Mucosa of gallbladder (tissue), 1 donor: ENCODE measurements around the gene PCNX4. TPM values are rescaled to one million over a fixed set of nuclear protein-coding genes. Genes with fewer than 3 reads are reported as not detected.

Experiments
- DNase-seq: peaks from one replicate; pipeline ENCODE4 v3.0.0-alpha.2; 2020; ENCODE audit warnings: low spot score
- total RNA-seq: library from RNA; stranded (reverse); gene quantifications from one replicate; pipeline ENCODE4 v1.2.1, GENCODE V29; 2021
- donor health status: DM: no; HTN: no; CAD: no.

PCNX4 gene
- total RNA-seq, 1 donor from 2014 or later, result 51.1 TPM

GRCh38 chr14:60102389-60102788 lies 10.7 kb downstream of the PCNX4 start:
- DNase-seq, result no peak

DNA sequence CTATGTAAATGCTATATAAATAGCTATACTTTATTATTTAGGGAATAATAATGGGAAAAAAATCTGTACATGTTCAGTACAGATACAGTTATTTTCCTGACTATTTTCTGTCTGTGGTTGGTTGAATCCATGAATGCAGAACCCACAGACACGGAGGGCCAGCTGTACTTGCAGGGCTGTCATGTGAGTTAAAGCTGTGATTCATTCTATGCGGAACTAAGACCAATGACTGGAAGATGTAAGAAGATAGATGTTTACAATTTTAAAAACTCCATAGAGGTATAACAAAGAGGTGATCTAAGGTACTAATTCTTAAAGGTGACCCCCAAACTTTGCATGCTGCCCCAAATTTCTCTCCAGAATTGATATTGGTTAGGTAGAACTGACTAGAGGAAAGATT lies 14.6 kb downstream of the PCNX4 start:
- no peak for DNase-seq

- DNase-seq, result no peak
These were observed 15.8 kb downstream of the PCNX4 start for GRCh38 chr14:60107477-60107876.

DNA sequence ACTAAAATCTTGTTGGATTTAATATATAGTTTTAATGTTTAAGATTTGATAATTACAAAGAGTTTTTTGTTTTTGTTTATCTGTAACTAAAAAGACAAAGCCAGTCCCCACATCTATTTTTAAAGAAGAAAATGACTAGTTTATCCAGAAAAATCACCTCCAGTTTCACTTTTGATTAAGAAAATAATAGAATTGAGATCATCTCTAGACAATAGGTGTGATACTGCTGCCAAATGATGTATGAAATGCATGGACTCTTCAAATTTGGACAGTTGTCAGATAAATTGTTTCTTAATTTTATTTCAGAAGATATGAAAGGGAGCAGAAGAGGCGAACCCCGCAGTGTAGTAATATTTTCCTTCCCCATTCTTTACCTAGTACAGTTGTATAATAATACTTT lies 20.0 kb downstream of the PCNX4 start:
- no peak for DNase-seq

GRCh38 chr14:60114881-60115280 lies 23.2 kb downstream of the PCNX4 start:
- DNase-seq, result no peak

- DNase-seq, result no peak
These were observed 24.5 kb downstream of the PCNX4 start for GRCh38 chr14:60116181-60116580.

DNA sequence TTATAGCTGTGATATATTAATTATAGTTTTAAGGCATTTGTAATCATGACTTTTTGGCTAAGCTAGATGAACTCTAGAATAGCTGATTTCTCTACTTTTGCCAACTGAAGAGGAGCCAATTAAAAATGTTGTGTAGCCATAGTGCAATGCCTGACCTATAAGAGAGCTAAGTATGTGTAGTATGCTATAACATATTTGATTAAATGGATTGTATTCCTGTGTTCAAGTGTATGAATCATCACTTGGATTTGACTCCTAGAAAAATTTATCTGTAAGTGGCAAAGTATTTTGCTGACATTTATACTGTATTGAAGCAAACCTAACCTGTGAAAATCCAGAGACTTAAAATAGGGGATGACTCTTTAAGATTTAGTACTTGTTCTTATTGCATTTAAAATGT lies 34.2 kb downstream of the PCNX4 start:
- DNase-seq, result no peak

DNA sequence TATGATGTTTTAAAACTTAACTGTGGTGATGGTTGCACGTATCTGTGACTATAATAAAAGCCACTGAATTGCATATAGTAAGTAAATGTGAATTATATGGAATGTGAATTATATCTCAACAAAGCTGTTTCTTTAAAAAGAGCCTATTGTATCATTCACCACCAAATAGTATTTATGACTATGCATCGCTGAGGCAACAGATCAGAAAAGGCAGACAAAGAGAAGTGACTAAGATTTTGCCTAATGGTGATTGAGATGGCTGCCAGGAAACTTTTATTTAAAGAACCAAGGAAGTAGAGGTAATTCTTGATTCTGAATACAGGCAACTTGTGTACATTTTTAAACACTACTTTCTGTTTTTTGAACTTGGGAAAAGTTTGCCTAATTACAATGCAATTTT lies 41.8 kb downstream of the PCNX4 start:
- no peak for DNase-seq

DNA sequence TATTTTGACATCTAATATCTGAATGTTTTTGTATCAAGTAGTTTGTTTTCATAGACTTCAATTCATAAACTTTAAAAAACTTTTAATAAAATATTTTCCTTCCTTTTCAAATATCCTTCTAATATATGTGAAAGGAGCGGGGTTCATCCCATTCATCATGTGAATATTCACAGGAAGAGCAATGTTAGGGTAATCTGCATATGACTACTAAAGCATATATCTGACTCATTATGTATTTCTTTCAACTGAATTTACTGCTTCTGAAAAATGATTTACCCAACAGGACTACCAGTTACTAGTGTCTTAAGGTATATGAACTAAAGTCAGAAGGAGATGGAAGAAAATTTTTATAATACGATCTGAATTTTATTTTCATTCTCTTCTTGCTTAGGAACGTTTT lies 43.0 kb downstream of the PCNX4 start:
- DNase-seq, result no peak

DNA sequence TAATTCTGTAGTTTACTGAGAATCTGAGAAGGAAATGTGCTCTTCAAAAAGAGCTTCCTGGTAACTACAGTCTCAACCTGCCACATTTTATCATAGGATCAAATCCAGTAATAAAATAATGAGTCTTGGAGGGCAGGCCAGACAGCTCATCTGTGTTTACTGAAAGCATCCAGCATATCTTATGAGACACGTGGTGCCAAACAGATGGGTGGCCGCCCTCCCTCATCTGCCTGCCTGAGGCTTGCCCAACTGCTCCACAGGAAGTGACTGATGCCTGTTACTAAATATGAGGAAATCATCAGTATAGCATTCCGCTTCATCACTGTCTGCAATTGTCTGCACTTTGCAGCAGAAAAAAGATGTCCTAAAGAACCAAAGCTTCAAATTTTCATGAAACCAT lies 60.0 kb downstream of the PCNX4 start:
- DNase-seq, result peak; percentile 55

DNA sequence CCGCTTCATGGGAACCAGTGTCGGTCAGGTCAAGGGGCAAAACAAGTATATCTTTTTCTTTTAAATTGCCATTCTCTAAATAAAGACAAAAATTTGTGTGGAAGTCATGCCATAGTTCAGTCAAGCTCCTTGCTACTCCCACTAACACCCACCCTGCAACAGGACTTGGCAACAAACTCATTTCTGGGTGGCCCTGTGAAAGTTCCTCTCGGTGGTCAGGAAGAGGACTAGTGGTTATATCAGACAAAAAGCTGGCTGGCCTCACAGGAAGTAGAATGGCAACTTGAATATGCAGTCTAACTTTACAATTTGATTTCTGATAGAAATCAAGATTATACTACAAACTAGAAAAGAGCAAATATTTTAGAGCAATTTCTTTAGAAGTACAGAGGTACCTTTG lies 62.3 kb downstream of the PCNX4 start:
- DNase-seq, result no peak

DNA sequence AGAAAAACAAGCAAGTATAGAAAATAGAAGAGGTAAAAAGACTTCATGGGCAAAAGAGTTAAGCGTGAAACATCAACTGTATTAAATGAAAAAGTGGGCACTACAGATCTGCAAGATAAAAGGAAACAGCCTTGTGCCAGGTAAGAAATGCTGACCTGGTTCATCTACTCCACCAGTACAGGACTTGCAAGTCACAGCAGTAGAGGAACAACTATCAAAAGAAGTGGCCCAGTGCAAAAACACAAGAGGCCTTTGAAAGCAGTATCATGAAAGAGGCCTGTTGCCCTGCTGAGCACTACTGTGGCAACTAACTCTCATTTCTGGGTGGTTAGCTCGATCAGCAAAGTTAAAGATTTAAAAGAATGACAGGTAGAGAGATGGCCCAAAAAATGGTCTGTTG lies 62.9 kb downstream of the PCNX4 start:
- DNase-seq, result no peak

- DNase-seq, result no peak
These were observed 68.7 kb downstream of the PCNX4 start for GRCh38 chr14:60160422-60160821.

DNA sequence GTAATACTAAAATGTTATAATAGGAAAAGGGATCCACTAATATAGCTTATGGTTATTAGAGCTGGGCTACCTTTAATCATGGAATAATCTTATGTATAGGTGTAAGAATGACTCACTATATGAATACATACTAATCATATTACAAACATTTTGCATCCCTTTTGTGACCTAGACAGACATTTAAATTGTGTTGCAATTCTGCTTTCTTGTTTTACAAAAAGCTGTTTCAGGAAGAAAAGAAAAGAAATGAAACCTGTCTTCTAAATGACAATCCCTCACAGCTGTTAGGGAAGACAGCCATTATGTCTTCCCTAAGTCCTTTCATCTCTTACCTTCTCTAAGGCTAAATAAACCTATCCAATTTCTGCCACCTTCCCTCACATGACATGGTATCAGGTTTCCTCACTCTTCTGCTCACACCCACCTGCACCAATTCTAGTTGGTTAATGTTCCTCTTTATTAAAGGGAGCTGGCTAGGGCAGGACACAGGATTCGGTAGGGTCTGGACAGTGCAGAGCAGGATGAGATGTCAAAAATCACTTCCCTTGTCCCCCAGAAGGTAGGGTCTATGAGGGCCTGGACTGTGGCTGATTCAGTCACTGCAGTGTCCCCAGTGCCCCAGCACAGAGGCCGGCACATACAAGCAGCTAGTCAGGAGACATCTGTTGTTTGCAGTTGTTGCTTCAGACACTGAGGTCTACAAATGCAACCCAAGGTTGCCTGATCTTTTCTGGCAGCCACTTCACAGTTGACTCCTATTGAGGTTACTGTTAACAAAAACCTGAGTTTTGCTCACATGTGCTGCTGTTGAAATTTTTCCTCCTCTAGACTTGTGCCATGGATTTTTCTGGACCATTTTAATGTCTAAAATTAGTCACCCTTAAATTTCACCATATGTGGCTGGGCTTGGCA lies 69.7 kb downstream of the PCNX4 start:
- DNase-seq, result no peak

DNA sequence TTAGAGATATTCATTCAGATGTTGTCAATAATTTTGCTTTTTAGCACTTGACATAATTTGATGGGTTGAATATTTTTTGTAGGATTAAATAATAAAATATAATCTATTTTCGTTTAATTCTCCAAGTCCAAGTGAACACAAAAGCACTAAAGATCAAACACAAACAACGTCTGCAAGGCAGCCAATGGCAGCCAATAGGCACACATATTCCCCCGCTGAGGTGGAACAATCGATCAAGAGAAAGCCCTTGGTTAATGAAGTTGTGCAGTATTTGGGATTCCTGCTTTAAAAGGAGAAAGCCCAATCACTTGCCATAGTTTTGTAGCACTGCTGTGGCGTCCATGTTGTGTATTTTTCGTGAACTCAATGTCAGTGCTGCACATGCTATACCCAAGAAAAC lies 72.0 kb downstream of the PCNX4 start:
- no peak for DNase-seq

DNA sequence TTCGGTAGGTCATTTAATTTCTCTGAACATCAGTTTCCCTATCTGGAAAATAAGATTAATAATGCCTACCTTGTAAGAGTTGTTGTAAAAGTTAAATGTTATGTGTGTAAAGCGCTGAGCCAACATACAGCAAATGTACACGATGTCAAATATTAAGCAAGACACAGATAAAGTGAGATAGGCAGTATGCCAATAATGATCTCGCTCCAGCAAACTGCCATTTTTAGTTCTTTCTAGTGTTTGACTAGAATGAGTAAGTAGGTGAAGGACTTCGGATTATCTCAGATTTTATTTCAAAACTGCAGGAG lies 72.6 kb downstream of the PCNX4 start:
- no peak for DNase-seq

DNA sequence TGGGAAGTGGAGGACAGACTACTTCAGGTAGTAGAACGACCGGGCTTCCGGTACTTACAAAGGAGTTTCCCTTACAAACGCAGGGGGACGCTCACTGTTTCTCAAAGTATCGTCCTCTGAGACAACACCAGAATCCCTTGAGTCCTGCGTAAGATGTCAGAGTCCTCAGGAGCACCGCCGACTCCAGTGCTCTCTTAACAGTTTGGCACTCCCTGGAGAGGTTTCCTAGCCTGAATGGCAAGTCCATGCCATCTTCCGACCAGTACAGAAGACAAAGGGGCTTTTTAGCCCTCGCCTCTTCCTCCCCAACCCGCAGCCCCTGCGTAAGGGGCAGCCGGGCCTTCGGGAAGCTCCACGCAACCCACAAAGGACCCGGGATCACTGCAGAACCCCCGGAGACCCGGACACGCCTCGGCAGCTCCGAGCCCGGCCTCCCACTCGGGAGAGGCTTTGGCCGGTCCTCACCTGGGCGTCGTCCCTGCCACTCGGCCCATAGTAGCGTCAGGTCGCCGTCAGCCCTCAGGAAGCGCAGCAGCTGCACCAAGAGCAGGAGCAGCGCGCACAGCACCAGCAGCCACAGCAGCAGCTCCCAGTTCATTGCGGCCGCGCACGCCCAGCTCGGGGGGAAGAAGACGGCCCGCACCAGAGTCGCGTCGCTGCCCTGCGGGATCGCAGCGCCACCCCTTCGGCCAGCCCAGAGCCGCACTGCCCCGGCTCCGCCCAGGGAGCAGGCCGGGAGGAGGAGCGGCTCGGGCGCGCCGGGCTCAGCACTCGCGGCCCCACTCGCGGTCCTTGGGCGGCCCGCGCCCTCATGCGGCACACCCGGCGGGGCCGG lies 73.2 kb downstream of the PCNX4 start, which contains the start of gene DHRS7:
TSS of gene DHRS7 (minus strand) at position 687 of the 835 bp plus-strand sequence. CDS start at position 598, 89 bp downstream.
- peak; percentile 84 for DNase-seq

DNA sequence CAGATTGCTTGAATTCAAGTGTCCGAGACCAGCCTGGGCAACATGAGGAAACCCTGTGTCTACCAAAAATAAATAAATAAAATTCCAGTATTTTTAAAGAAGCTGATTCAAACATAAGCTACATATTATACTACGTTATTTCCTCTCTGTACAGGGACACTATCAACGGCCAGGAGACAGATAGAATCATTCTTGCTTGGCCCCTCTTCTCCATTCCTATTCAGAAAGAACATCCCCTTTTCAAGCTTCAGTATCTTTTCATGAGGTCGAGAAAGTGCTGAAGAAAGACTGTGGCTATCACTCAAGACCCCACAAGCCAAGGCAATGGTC lies 73.8 kb downstream of the PCNX4 start:
- DNase-seq, result no peak

GRCh38 chr14:60166142-60166541 lies 74.4 kb downstream of the PCNX4 start:
- DNase-seq, result no peak

DNA sequence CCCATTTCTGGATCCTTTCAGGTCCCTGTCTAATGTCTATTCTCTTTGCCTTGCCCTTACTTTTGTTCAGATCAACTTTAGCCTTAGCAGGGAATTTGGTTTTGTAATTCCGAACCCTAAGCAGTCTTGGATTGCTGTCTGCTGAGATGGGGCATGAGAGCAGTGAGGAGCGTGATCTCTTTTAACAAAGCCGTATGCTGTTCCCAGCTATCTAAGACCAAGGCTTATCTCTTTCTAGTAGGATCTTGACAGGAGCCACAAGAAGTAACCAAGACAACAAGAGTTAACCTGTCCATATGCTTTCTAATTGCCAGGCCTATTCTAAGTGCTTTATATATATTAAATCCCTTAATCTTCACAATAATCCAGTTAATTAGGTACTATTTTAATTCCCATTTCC lies 78.0 kb downstream of the PCNX4 start:
- no peak for DNase-seq

DNA sequence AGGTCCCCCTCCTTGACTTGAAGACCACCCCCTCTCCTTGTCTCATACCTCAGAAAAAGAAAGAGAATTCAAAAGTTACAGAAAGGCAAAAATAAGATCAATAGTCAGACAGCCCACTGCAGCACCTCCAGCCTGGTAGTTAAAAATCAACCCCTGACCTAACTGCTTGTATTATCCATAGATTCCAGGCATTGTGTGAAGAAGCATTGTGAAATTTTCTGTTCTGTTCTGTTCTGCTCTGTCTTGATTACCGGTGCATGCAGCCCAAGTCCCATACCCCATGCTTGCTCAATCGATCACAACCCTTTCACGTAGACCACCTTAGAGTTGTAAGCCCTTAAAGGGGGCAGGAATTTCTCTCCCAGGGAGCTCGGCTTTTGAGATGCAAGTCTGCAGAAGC lies 79.2 kb downstream of the PCNX4 start:
- no peak for DNase-seq

DNA sequence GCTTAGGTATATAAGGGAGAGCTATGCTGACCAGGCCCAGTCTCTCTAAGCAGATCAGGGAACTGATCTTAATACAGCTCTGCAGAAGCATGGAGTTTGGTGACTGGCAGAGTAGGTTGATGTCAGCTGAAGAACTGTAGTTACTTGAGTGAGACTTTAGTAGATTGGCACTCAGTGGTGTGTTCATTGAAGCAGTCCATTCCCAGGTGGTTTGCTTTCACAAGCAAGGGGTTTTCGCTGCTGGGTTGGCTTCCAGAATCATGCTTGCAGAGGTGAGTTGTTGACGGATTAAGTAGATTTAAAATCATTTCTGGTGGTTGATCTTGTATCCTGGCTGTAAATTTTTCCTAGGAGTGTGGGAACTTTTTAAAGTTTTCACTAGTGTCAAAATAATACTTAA lies 80.0 kb downstream of the PCNX4 start:
- DNase-seq, result no peak
